Right cardiac atrium (tissue), 5 donors: ENCODE results near the gene RELL1. TPM values are rescaled to one million over a fixed set of nuclear protein-coding genes. Genes with fewer than 3 reads are reported as not detected.

Source experiments
- ATAC-seq, 2 donors: fragments of 200-7000 bp; cut with Tn5 transposase; one replicate each; pipeline versions ENCODE4 v1.8.0 to v1.9.1; 2020; ENCODE audit warnings: moderate library complexity in 2 of 2, mild to moderate bottlenecking in 1 of 2
- DNase-seq, 3 donors: peaks; one replicate each; pipeline ENCODE4 v3.0.0-alpha.2; 2020
- H3K27ac ChIP-seq: one replicate; pipeline ENCODE4 v1.5.1; 2013; ENCODE audit warnings: mild to moderate bottlenecking, low read length, control low read depth, moderate library complexity
- H3K27me3 ChIP-seq: one replicate; pipeline ENCODE4 v1.6.1; 2013; ENCODE audit not compliant: control insufficient read depth, insufficient read depth
- H3K4me1 ChIP-seq: one replicate; pipeline ENCODE4 v1.6.1; 2013; ENCODE audit warnings: low read length; ENCODE audit not compliant: control insufficient read depth, insufficient read depth
- H3K4me3 ChIP-seq: one replicate; pipeline ENCODE4 v1.5.1; 2013; ENCODE audit warnings: low read length, control low read depth
- H3K9me3 ChIP-seq: one replicate; pipeline ENCODE4 v1.6.1; 2013; ENCODE audit warnings: low read length; ENCODE audit not compliant: control insufficient read depth
- WGBS: extraction: QIAGEN DNeasy Blood & Tissue Kit; methylation state at CpG from one replicate; pipeline ENCODE4 v1.1.7; 2013; 5-methylcytosine and 5-hydroxymethylcytosine counted together
- intact Hi-C, 4 donors: fragments of 100-400 bp; cut with DNase I; formaldehyde crosslinking; loops; one replicate each; pipeline versions ENCODE4 v1.11.0 to v1.14.0; 2022 to 2023
- polyA plus RNA-seq: library from polyadenylated mRNA; stranded (reverse); fragments of 200-250 nt; gene quantifications from one replicate; pipeline ENCODE4 v1.2.3, GENCODE V29; 2013
- total RNA-seq, 4 donors: library from RNA; stranded (reverse); fragmentation: NEBNext Ultra II Directional; extraction: Animal tissue kit (Norgen Biotek cat#: 25700); gene quantifications; one replicate each; pipeline ENCODE4 v1.2.1, GENCODE V29; 2021
- donor health status: healthy with polysubstance abuse.
- donor health status: DM: no; HTN: yes; CAD: no.
- donor health status: DM: no; HTN: no; CAD: no.
- donor health status: DM: no; HTN: yes; CAD: no; lungs with severe emphysema.
- donor health status: DM: yes; HTN: yes; CAD: no.

Gene RELL1
- total and polyA plus RNA-seq, 5 donors: 2.1 to 31.1 (median 19.3) TPM

GRCh38 chr4:37599092-37599790, 86.9 kb downstream of the RELL1 start:
- H3K4me3 ChIP-seq: no peak overlapping the region
- H3K4me1 ChIP-seq: no peaks in the 10 kb centered on the region
- intact Hi-C loops: no loop called here
- no peak for ATAC-seq
- no peaks in the 10 kb centered on the region for H3K9me3 ChIP-seq
- WGBS: 88% methylated on average over 9 of the region's 9 CpGs
- no peaks in the 10 kb centered on the region for H3K27me3 ChIP-seq
- no peak overlapping the region for H3K27ac ChIP-seq
- no peak for DNase-seq

- intact Hi-C loops: no loop called here
- WGBS: 99% methylated on average over 4 of the region's 4 CpGs
- no peak overlapping the region for H3K4me3 ChIP-seq
- no peak for DNase-seq
- no peaks in the 10 kb centered on the region for H3K4me1 ChIP-seq
- H3K9me3 ChIP-seq: no peaks in the 10 kb centered on the region
- no peak for ATAC-seq
- H3K27me3 ChIP-seq: no peaks in the 10 kb centered on the region
- no peak overlapping the region for H3K27ac ChIP-seq
Observed at GRCh38 chr4:37597034-37597433, 89.1 kb downstream of the RELL1 start.

- no peak for ATAC-seq
- WGBS: 79% methylated on average over 12 of the region's 12 CpGs
- Histone ChIP-seq H3K4me3 (no peak overlapping the region), H3K27me3 (no peaks in the 10 kb centered on the region), H3K9me3 (no peaks in the 10 kb centered on the region), H3K27ac (no peak overlapping the region), H3K4me1 (no peaks in the 10 kb centered on the region)
- intact Hi-C loops: no loop called here
- no peak for DNase-seq
Observed at GRCh38 chr4:37595875-37596680, 90.1 kb downstream of the RELL1 start.

- Histone ChIP-seq H3K27ac (no peak overlapping the region), H3K9me3 (no peaks in the 10 kb centered on the region), H3K4me3 (no peak overlapping the region), H3K4me1 (no peaks in the 10 kb centered on the region), H3K27me3 (no peaks in the 10 kb centered on the region)
- intact Hi-C loops: no loop called here
- ATAC-seq (no peak), DNase-seq (no peak)
- WGBS: 67% methylated on average over 2 of the region's 2 CpGs
Observed at GRCh38 chr4:37594099-37594498, 92.1 kb downstream of the RELL1 start.

GRCh38 chr4:37591349-37591748, 94.8 kb downstream of the RELL1 start:
- intact Hi-C loops: no loop called here
- WGBS: 56% methylated on average over 1 of the region's 1 CpG
- ATAC-seq: no peak
- H3K9me3 ChIP-seq: no peaks in the 10 kb centered on the region
- no peaks in the 10 kb centered on the region for H3K4me1 ChIP-seq
- no peak for DNase-seq
- H3K27ac ChIP-seq: no peak overlapping the region
- H3K27me3 ChIP-seq: no peaks in the 10 kb centered on the region
- H3K4me3 ChIP-seq: no peak overlapping the region

- ATAC-seq: no peak
- intact Hi-C loops: no loop called here
- no peak for DNase-seq
- Histone ChIP-seq H3K4me3 (no peak overlapping the region), H3K27me3 (no peaks in the 10 kb centered on the region), H3K4me1 (no peaks in the 10 kb centered on the region), H3K9me3 (no peaks in the 10 kb centered on the region), H3K27ac (no peak overlapping the region)
- 86% methylated on average over 6 of the region's 6 CpGs for WGBS
Observed at GRCh38 chr4:37590016-37590415, 96.2 kb downstream of the RELL1 start.

GRCh38 chr4:37588150-37588549, 98.0 kb downstream of the RELL1 start:
- 85% methylated on average over 9 of the region's 9 CpGs for WGBS
- no peak overlapping the region for H3K4me3 ChIP-seq
- H3K4me1 ChIP-seq: no peaks in the 10 kb centered on the region
- DNase-seq: no peak
- no peaks in the 10 kb centered on the region for H3K27me3 ChIP-seq
- H3K9me3 ChIP-seq: no peaks in the 10 kb centered on the region
- intact Hi-C loops: no loop called here
- no peak overlapping the region for H3K27ac ChIP-seq
- no peak for ATAC-seq

- Histone ChIP-seq H3K9me3 (no peaks in the 10 kb centered on the region), H3K4me3 (no peak overlapping the region), H3K27ac (no peak overlapping the region), H3K27me3 (no peaks in the 10 kb centered on the region), H3K4me1 (no peaks in the 10 kb centered on the region)
- ATAC-seq (no peak), DNase-seq (no peak)
- WGBS: 46% methylated on average over 6 of the region's 6 CpGs
- intact Hi-C loops: no loop called here
Observed at GRCh38 chr4:37586194-37586593, 100.0 kb downstream of the RELL1 start.

GRCh38 chr4:37584493-37585060, 101.6 kb downstream of the RELL1 start:
- ATAC-seq (no peak), DNase-seq (no peak)
- 77% methylated on average over 9 of the region's 9 CpGs for WGBS

GRCh38 chr4:37584071-37584470, 102.1 kb downstream of the RELL1 start:
- ATAC-seq: peak in 1 of 2 donors; percentile 16
- 72% methylated on average over 8 of the region's 8 CpGs for WGBS
- no peaks in the 10 kb centered on the region for H3K27me3 ChIP-seq
- H3K9me3 ChIP-seq: no peaks in the 10 kb centered on the region
- no peak overlapping the region for H3K4me3 ChIP-seq
- no peak for DNase-seq
- H3K27ac ChIP-seq: no peak overlapping the region
- no peaks in the 10 kb centered on the region for H3K4me1 ChIP-seq
- intact Hi-C loops: no loop called here

More at GRCh38 chr4:37584493-37585060, 101.6 kb downstream of the RELL1 start:
- no peak overlapping the region for H3K4me3 ChIP-seq
- no peaks in the 10 kb centered on the region for H3K27me3 ChIP-seq
- intact Hi-C loops: no loop called here
- no peaks in the 10 kb centered on the region for H3K9me3 ChIP-seq
- H3K4me1 ChIP-seq: no peaks in the 10 kb centered on the region
- no peak overlapping the region for H3K27ac ChIP-seq

- DNase-seq (no peak), ATAC-seq (no peak)
- Histone ChIP-seq H3K27me3 (no peaks in the 10 kb centered on the region), H3K9me3 (no peaks in the 10 kb centered on the region), H3K4me1 (no peaks in the 10 kb centered on the region), H3K27ac (no peak overlapping the region), H3K4me3 (no peak overlapping the region)
- intact Hi-C loops: no loop called here
Observed at GRCh38 chr4:37573566-37573965, 112.6 kb downstream of the RELL1 start.
